Fibroblast of mammary gland (primary cell): ENCODE measurements around the gene OPA1.

Source experiments
- DNase-seq: peaks from one replicate; pipeline ENCODE4 v3.0.0-alpha.2; 2010; ENCODE audit warnings: low read depth
- H3K4me3 ChIP-seq: 2 replicates; pipeline ENCODE4 v1.5.1; 2011; ENCODE audit warnings: low read depth, mild to moderate bottlenecking, low read length, moderate library complexity; ENCODE audit not compliant: control insufficient read depth
- TF ChIP-seq, protein P1 (sequence below): conservative IDR thresholded peaks from 2 replicates; pipeline ENCODE4 v1.5.1; 2011; ENCODE audit warnings: low read depth, low read length, inconsistent platforms; ENCODE audit not compliant: control insufficient read depth, insufficient read depth

The OPA1 gene

DNA sequence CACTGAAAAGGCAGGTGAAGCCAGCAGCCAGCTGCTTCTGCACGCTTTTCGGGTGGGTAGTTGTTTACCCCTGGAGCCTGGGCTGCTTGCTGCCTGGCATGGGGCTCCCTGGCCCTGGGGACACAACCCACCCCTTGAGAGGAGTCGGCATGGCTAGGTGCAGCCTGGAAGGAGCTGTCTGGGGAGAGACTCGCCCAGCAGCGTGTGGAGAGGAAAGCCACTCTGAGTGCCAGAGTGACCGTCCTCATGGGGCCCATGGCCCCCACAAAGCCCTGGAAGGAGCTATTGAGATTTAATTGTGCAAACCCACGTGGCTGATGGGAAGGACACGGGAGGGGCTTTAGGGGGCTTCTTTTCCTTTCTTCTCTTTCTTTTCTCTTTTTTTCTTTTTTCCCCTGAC lies 137.5 kb downstream of the OPA1 start:
- TF ChIP-seq, protein P1, sequence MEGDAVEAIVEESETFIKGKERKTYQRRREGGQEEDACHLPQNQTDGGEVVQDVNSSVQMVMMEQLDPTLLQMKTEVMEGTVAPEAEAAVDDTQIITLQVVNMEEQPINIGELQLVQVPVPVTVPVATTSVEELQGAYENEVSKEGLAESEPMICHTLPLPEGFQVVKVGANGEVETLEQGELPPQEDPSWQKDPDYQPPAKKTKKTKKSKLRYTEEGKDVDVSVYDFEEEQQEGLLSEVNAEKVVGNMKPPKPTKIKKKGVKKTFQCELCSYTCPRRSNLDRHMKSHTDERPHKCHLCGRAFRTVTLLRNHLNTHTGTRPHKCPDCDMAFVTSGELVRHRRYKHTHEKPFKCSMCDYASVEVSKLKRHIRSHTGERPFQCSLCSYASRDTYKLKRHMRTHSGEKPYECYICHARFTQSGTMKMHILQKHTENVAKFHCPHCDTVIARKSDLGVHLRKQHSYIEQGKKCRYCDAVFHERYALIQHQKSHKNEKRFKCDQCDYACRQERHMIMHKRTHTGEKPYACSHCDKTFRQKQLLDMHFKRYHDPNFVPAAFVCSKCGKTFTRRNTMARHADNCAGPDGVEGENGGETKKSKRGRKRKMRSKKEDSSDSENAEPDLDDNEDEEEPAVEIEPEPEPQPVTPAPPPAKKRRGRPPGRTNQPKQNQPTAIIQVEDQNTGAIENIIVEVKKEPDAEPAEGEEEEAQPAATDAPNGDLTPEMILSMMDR = no peak

GRCh38 chr3:193730976-193731375 lies 138.0 kb downstream of the OPA1 start:
- DNase-seq = no peak
- TF ChIP-seq, protein P1 = no peak
- H3K4me3 ChIP-seq = no peak overlapping the region

More for the DNA sequence above, 137.5 kb downstream of the OPA1 start:
- H3K4me3 ChIP-seq = no peak overlapping the region
- no peak for DNase-seq

- H3K4me3 ChIP-seq = no peak overlapping the region
- no peak for DNase-seq
- TF ChIP-seq, protein P1 = no peak
Observed at GRCh38 chr3:193731656-193732055, 138.6 kb downstream of the OPA1 start.

GRCh38 chr3:193732391-193732790 lies 139.4 kb downstream of the OPA1 start:
- peak; percentile 83 for DNase-seq
- TF ChIP-seq, protein P1 = no peak
- no peak overlapping the region for H3K4me3 ChIP-seq

DNA sequence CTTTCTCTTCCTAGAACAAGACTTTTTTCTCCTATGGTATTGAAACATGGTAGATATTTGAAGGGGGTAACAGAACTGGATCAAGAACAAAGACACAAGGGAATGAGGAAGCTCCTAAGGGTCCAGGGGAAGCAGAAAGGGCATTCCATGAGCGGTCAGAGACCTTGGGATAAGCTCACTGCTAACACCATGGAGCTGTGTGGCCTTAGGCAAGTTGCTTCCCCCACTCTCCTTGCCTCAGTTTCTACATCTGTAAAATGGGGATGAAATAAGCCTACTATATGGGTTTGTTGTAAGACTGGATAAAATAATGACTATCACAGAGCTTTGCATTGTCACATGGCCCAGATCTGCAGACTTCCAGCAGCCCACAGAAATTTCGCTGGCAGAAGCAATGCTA lies 139.8 kb downstream of the OPA1 start:
- TF ChIP-seq, protein P1 = no peak
- no peak for DNase-seq
- H3K4me3 ChIP-seq = no peak overlapping the region

- TF ChIP-seq, protein P1 = no peak
- DNase-seq = no peak
- no peak overlapping the region for H3K4me3 ChIP-seq
Observed at GRCh38 chr3:193734737-193735366, 141.8 kb downstream of the OPA1 start.

- TF ChIP-seq, protein P1 = no peak
- no peak for DNase-seq
Observed at GRCh38 chr3:193735850-193736249, 142.8 kb downstream of the OPA1 start.

More at GRCh38 chr3:193735850-193736249, 142.8 kb downstream of the OPA1 start:
- H3K4me3 ChIP-seq = no peak overlapping the region
